K562 (cell line): Measurements from ENCODE around the gene KLHL33. TPM values are rescaled to one million over a fixed set of nuclear protein-coding genes. Genes with fewer than 3 reads are reported as not detected.
"Not testable (repeated sequence)": the region's sequence is repeated elsewhere in the genome, so short reads cannot be mapped to it uniquely, and the experiment has no call there.

ENCODE experiments used
- ATAC-seq: fragments of 200-7000 bp; cut with Tn5 transposase; 3 replicates; pipeline ENCODE4 v1.9.1; 2020; ENCODE audit warnings: moderate library complexity
- BruUV-seq: library from RNA; stranded (reverse); fragments of 400-500 nt; replicated peaks from 2 replicates; lab custom pipeline; 2021; lab: Mats Ljungman, UMichigan
- CTCF ChIA-PET: fragments of 300-600 bp; formaldehyde crosslinking; extraction: SDS; loops from one replicate; lab custom pipeline; 2021; ENCODE audit warnings: low intra/inter-chr PET ratio; lab: Yijun Ruan, JAX
- POLR2A ChIA-PET: fragments of 300-600, 350-650 bp; sonication (Branson Sonifier 250); formaldehyde crosslinking; extraction: SDS; loops from one replicate; lab custom pipeline; 2021; ENCODE audit warnings: antibody characterized with exemption, inconsistent platforms; lab: Yijun Ruan, JAX
- DNase-seq, 4 experiments: peaks; one replicate each; pipeline versions ENCODE4 v3.0.0 to v3.0.0-alpha.2; 2011 to 2018; ENCODE audit warnings: low spot score in 3 of 4, mixed read lengths in 3 of 4; ENCODE audit errors: extremely low read depth in 1 of 4
- FAIRE-seq: peaks from 2 replicates; lab custom pipeline; 2011; peaks lifted over from hg19 to GRCh38; lab: Jason Lieb, UNC
- H2AFZ ChIP-seq: 2 replicates; pipeline ENCODE4 v1.6.0; 2011; ENCODE audit warnings: low read depth, low read length, control low read depth, inconsistent platforms
- H3K27ac ChIP-seq: fragments of 200-600 bp; 3 replicates; pipeline ENCODE4 v1.8.0; 2011; ENCODE audit warnings: low read depth, mild to moderate bottlenecking, control low read depth, inconsistent platforms, low read length, moderate library complexity, mixed read lengths; ENCODE audit errors: extremely low read depth
- H3K27me3 ChIP-seq, 2 experiments: fragments of 300-600 bp in 1 of 2; 2 replicates in 1 of 2; 3 replicates in 1 of 2; pipeline versions ENCODE4 v1.6.0 to v1.8.0; 2011; ENCODE audit warnings: inconsistent platforms in 2 of 2, low read length in 2 of 2, mild to moderate bottlenecking in 1 of 2, mixed read lengths in 1 of 2, moderate library complexity in 1 of 2; ENCODE audit not compliant: control insufficient read depth in 2 of 2, insufficient read depth in 2 of 2
- H3K36me3 ChIP-seq: fragments of 300-600 bp; 3 replicates; pipeline ENCODE4 v1.8.0; 2011; ENCODE audit warnings: mild to moderate bottlenecking, low read length, inconsistent platforms; ENCODE audit not compliant: control insufficient read depth, insufficient read depth
- H3K4me1 ChIP-seq, 2 experiments: fragments of 200-600 bp in 1 of 2; replicated peaks in 1 of 2; 2 replicates in 1 of 2; 3 replicates in 1 of 2; pipeline versions ENCODE4 v1.5.1 to v1.8.0; 2011; ENCODE audit warnings: inconsistent platforms in 2 of 2, low read length in 2 of 2, mild to moderate bottlenecking in 1 of 2, mixed read lengths in 1 of 2, moderate library complexity in 1 of 2; ENCODE audit not compliant: control insufficient read depth in 2 of 2, insufficient read depth in 2 of 2
- H3K4me2 ChIP-seq: 2 replicates; pipeline ENCODE4 v1.6.1; 2011; ENCODE audit warnings: low read length, control low read depth, inconsistent platforms, mixed read lengths; ENCODE audit not compliant: insufficient read depth
- H3K4me3 ChIP-seq: fragments of 200-600 bp; sonication (generic), shearing (Covaris generic); 2 replicates; pipeline ENCODE4 v1.5.1; 2016; ENCODE audit warnings: control low read depth, inconsistent platforms
- H3K79me2 ChIP-seq: fragments of 200-600 bp; 3 replicates; pipeline ENCODE4 v1.8.0; 2011; ENCODE audit warnings: low read length, inconsistent platforms; ENCODE audit not compliant: control insufficient read depth, insufficient read depth
- H3K9ac ChIP-seq, 2 experiments: 2 replicates each; pipeline versions ENCODE4 v1.6.0 to v1.6.1; 2011; ENCODE audit warnings: low read depth in 2 of 2, low read length in 2 of 2, control low read depth in 1 of 2, inconsistent platforms in 1 of 2, mild to moderate bottlenecking in 1 of 2, mixed read lengths in 1 of 2; ENCODE audit not compliant: insufficient read depth in 1 of 2
- H3K9me1 ChIP-seq: one replicate; pipeline ENCODE4 v1.6.0; 2011; ENCODE audit warnings: inconsistent platforms, mild to moderate bottlenecking, low read length, moderate library complexity; ENCODE audit not compliant: control insufficient read depth, insufficient read depth
- H3K9me3 ChIP-seq: replicated peaks from 2 replicates; pipeline ENCODE4 v1.5.1; 2011; ENCODE audit warnings: low read depth, low read length, inconsistent platforms; ENCODE audit not compliant: control insufficient read depth, insufficient read depth
- H4K20me1 ChIP-seq: replicated peaks from 2 replicates; pipeline ENCODE4 v1.6.1; 2011; ENCODE audit warnings: low read length, inconsistent platforms, mixed read lengths; ENCODE audit not compliant: control insufficient read depth, insufficient read depth
- CHCHD3 ChIP-seq: fragments of 250-450 bp; sonication (Bioruptor Pico); IDR thresholded peaks from 2 replicates; pipeline ENCODE4 v2.1.2; 2022; ENCODE audit warnings: mild to moderate bottlenecking
- KAT7 ChIP-seq: sonication (generic); formaldehyde crosslinking; IDR thresholded peaks from 2 replicates; pipeline ENCODE4 v1.8.0; 2022; ENCODE audit warnings: missing genetic modification reagents, mild to moderate bottlenecking, borderline replicate concordance
- YBX1 ChIP-seq: fragments of 450-650 bp; IDR thresholded peaks from 2 replicates; pipeline ENCODE4 v1.7.1; 2016; ENCODE audit warnings: mild to moderate bottlenecking
- ZNF347 ChIP-seq: fragments of 450-650 bp; formaldehyde crosslinking; IDR thresholded peaks from 2 replicates; pipeline ENCODE4 v1.4.0; 2020; ENCODE audit warnings: low read depth, mild to moderate bottlenecking, moderate library complexity
- WGBS: fragments of 100-300 bp; shearing (Covaris generic); methylation state at CpG from one replicate; pipeline ENCODE4 v1.1.6; 2016; ENCODE audit warnings: low coverage, mixed read lengths; ENCODE audit not compliant: insufficient coverage; ENCODE audit errors: missing lambda C conversion rate; 5-methylcytosine and 5-hydroxymethylcytosine counted together
- in situ Hi-C: fragments of 300-500 bp; cut with MboI; formaldehyde crosslinking; loops from 4 replicates; pipeline ENCODE4 v1.15.0; 2018; ENCODE audit warnings: inconsistent platforms, mixed read lengths
- intact Hi-C: fragments of 100-400 bp; cut with micrococcal nuclease; formaldehyde crosslinking; loops from 2 replicates; pipeline ENCODE4 v1.14.2; 2022
- polyA plus RNA-seq, 8 experiments: library from polyadenylated mRNA; depleted of rRNA in 4 of 8; stranded (reverse) in 5 of 8; unstranded in 3 of 8; fragments of >200 nt; fragmentation: Nextera tagmentation in 2 of 8; fragmentation: Illumina TruSeq in 1 of 8; extraction: Ambion mirVana in 2 of 8; extraction: Trizol in 1 of 8; gene quantifications; 2 replicates each; pipeline versions ENCODE4 v1.2.1 to v1.2.3, GENCODE V29; 2011 to 2014; ENCODE audit warnings: inconsistent platforms in 1 of 8, missing spikeins in 1 of 8
- total RNA-seq, 7 experiments: library from RNA; depleted of rRNA in 6 of 7; stranded (reverse); fragments of >200 nt in 6 of 7; fragmentation: Illumina TruSeq in 2 of 7; extraction: Trizol in 2 of 7; gene quantifications; 2 replicates each; pipeline versions ENCODE4 v1.2.1 to v1.2.3, GENCODE V29; 2011 to 2021; ENCODE audit warnings: low replicate concordance in 1 of 7

Gene KLHL33
- total and polyA plus RNA-seq, 9 of the 15 experiments (the other 6 are each of a cell fraction or from before 2014, with no cell fraction given): 0.04 to 0.27 (median 0.13) TPM; not detected in 6

DNA sequence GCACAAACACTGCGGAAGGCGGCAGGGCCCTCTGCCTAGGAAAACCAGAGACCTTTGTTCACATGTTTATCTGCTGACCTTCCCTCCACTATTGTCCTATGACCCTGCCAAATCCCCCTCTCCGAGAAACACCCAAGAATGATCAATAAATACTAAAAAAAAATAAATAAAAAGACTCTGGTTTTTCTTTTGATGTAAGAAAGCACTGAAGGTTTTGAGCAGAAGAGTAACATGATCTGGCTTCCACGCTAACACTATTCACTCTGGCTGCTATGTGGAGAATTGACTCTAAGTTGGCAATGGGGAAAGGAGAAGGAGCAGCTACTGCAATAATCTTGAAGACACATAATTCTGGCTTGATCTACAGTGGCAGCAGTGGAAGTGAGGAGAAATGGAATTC is 7.7 kb upstream of the KLHL33 start:
- H4K20me1 ChIP-seq, CTCF ChIA-PET, DNase-seq, H3K4me2 ChIP-seq, ATAC-seq, H3K9me3 ChIP-seq, H3K4me3 ChIP-seq, H3K27me3 ChIP-seq, H3K9me1 ChIP-seq, H3K79me2 ChIP-seq, intact Hi-C loops, H3K27ac ChIP-seq, in situ Hi-C loops, BruUV-seq, H3K9ac ChIP-seq, FAIRE-seq, H2AFZ ChIP-seq, H3K4me1 ChIP-seq: not testable (repeated sequence)
- POLR2A ChIA-PET: interaction anchor here (1.0 to 1.6 kb wide), 2 partner anchors 9 to 11 kb away, joined by 3 to 10 read pairs; partner anchors contain the start of genes APEX1 and OSGEP
- 90% methylated on average over 1 of the region's 4 CpGs for WGBS
- peaks cover 33% of the 10 kb centered on the region; the same call in 2 of the 3 replicates for H3K36me3 ChIP-seq

DNA sequence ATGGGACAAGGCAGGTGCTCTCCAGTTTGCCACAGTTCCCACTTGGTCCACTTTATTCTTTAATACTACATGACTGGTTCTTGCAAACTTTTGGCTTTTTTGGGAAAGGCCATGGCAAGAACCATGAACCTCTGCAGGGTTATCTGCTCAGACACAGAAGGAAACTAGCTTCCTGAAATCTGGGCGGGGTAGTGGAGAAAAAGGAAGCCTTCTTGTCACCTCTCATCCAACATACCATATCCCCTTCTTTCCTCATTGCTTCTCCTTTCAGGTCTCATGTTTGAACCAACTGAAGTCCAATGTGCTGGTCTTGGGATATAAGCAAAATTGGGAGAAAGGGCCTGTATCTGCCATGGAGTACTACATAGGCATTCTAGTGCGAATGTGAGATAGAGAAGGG is 5.5 kb upstream of the KLHL33 start:
- DNase-seq (no peak), FAIRE-seq (no peak), ATAC-seq (no peak)
- no peaks in the 10 kb centered on the region for H3K27me3 ChIP-seq
- peaks cover 11% of the 10 kb centered on the region; the same call in 2 of the 3 replicates for H3K36me3 ChIP-seq
- no peak overlapping the region for H3K27ac ChIP-seq
- no TSS peak for BruUV-seq
- H3K4me2 ChIP-seq: no peak overlapping the region
- H3K4me1 ChIP-seq: peaks cover 0 to 6% of the 10 kb centered on the region in 2 experiments; a peak in 3 of 5 replicates
- H3K79me2 ChIP-seq: no peaks in the 10 kb centered on the region
- H3K4me3 ChIP-seq: no peak overlapping the region
- H3K9ac ChIP-seq: no peak overlapping the region
- in situ Hi-C loops (no loop called here), intact Hi-C loops (no loop called here)
- ChIA-PET POLR2A (interaction anchor here (0.7 to 2.1 kb wide), 4 partner anchors 8 to 19 kb away, joined by 3 to 10 read pairs (median 4); partner anchors contain the start of genes APEX1 and OSGEP), CTCF (no interaction called here)
- TF ChIP-seq YBX1 (no peak), ZNF347 (CRISPR knock-in tag) (no peak), CHCHD3 (CRISPR knock-in tag) (no peak), KAT7 (CRISPR knock-in tag) (no peak)
- H2AFZ ChIP-seq: no peak overlapping the region
- H3K9me3 ChIP-seq: no peaks in the 10 kb centered on the region
- 63% methylated on average over 2 of the region's 2 CpGs for WGBS
- no peaks in the 10 kb centered on the region for H3K9me1 ChIP-seq
- no peaks in the 10 kb centered on the region for H4K20me1 ChIP-seq
